ENCODE measurements around the gene KLHDC1.

KLHDC1 gene

DNA sequence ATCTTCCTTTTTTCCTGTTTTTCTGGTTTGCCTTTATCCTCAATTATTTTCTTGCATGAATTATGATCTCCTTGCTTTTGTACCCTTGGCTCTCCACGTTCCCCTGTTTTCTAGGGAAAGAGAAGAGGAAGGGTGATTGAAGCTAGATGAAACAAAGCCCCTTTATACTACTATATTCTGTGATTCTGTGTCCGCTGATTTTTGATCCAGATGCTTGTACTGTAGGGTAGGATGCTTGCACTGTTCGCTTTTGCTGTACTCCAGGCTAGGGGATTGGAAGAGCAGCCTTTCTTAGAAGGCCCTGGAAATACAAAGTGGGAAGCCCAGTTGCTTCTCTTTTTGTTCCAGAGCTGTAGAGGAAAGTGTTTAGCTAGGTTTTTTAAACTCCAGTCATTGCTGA, 40.0 kb downstream of the KLHDC1 start:
- Histone ChIP-seq H3K4me1 (ENCODE audit: control insufficient read depth, insufficient read depth, low read length) (no peaks in the 10 kb centered on the region), H3K36me3 (ENCODE audit: control insufficient read depth in 2 of 2, insufficient read depth in 1 of 2, low read length in 2 of 2) (no peaks in the 10 kb centered on the region), H3K27ac (ENCODE audit: extremely low read depth, low read depth, low read length) (no peak overlapping the region), H3K9me3 (ENCODE audit: control insufficient read depth, insufficient read depth, low read depth, low read length) (no peaks in the 10 kb centered on the region), H3K4me3 (ENCODE audit: low read depth, low read length) (no peak overlapping the region)
- ChIA-PET POLR2A (no interaction called here), CTCF (interaction anchor here (0.6 to 0.7 kb wide), 4 partner anchors 11 to 866 kb away, joined by 3 to 4 read pairs (median 4); no protein-coding TSS in a partner anchor)
- TF ChIP-seq ZNF184 (tag by site-specific recombination; IDR thresholded peaks at IDR 0.05): no peak
- TF ChIP-seq ZFP3 (tag by site-specific recombination; IDR thresholded peaks at IDR 0.05; ENCODE audit: low read depth): no peak
- TF ChIP-seq ZNF426 (tag by site-specific recombination; IDR thresholded peaks at IDR 0.05): no peak
- no peak for TF ChIP-seq ZBTB11 (tag by site-specific recombination; conservative IDR thresholded peaks at IDR 0.05; ENCODE audit: low read depth)
- no peak for TF ChIP-seq ZNF324 (tag by site-specific recombination; IDR thresholded peaks at IDR 0.05)
- no peak for TF ChIP-seq SP2 (tag by site-specific recombination; IDR thresholded peaks at IDR 0.05)
- TF ChIP-seq ZSCAN23 (tag by site-specific recombination; IDR thresholded peaks at IDR 0.05): no peak
- TF ChIP-seq ZBTB8A (tag by site-specific recombination; IDR thresholded peaks at IDR 0.05): no peak
- TF ChIP-seq ZNF223 (tag by site-specific recombination; IDR thresholded peaks at IDR 0.05): no peak
- no peak for TF ChIP-seq OVOL3 (tag by site-specific recombination; IDR thresholded peaks at IDR 0.05)
- no peak for TF ChIP-seq ZIC2 (tag by site-specific recombination; IDR thresholded peaks at IDR 0.05)
- TF ChIP-seq OSR2 (tag by site-specific recombination; IDR thresholded peaks at IDR 0.05): no peak
- TF ChIP-seq, protein P1, sequence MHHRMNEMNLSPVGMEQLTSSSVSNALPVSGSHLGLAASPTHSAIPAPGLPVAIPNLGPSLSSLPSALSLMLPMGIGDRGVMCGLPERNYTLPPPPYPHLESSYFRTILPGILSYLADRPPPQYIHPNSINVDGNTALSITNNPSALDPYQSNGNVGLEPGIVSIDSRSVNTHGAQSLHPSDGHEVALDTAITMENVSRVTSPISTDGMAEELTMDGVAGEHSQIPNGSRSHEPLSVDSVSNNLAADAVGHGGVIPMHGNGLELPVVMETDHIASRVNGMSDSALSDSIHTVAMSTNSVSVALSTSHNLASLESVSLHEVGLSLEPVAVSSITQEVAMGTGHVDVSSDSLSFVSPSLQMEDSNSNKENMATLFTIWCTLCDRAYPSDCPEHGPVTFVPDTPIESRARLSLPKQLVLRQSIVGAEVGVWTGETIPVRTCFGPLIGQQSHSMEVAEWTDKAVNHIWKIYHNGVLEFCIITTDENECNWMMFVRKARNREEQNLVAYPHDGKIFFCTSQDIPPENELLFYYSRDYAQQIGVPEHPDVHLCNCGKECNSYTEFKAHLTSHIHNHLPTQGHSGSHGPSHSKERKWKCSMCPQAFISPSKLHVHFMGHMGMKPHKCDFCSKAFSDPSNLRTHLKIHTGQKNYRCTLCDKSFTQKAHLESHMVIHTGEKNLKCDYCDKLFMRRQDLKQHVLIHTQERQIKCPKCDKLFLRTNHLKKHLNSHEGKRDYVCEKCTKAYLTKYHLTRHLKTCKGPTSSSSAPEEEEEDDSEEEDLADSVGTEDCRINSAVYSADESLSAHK (tag by site-specific recombination; IDR thresholded peaks at IDR 0.05): no peak
- TF ChIP-seq, protein P2, sequence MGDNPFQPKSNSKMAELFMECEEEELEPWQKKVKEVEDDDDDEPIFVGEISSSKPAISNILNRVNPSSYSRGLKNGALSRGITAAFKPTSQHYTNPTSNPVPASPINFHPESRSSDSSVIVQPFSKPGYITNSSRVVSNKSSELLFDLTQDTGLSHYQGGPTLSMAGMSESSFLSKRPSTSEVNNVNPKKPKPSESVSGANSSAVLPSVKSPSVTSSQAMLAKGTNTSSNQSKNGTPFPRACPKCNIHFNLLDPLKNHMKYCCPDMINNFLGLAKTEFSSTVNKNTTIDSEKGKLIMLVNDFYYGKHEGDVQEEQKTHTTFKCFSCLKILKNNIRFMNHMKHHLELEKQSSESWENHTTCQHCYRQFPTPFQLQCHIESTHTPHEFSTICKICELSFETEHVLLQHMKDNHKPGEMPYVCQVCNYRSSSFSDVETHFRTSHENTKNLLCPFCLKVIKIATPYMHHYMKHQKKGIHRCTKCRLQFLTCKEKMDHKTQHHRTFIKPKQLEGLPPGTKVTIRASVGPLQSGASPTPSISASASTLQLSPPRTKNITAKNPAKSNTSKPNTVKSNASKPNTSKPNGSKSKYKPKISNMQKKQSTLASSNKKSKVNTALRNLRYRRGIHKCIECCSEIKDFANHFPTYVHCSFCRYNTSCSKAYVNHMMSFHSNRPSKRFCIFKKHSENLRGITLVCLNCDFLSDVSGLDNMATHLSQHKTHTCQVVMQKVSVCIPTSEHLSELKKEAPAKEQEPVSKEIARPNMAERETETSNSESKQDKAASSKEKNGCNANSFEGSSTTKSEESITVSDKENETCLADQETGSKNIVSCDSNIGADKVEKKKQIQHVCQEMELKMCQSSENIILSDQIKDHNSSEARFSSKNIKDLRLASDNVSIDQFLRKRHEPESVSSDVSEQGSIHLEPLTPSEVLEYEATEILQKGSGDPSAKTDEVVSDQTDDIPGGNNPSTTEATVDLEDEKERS (tag by site-specific recombination; IDR thresholded peaks at IDR 0.05): no peak
- no peak for TF ChIP-seq ZNF211 (tag by site-specific recombination; IDR thresholded peaks at IDR 0.05; ENCODE audit: low read depth)
- TF ChIP-seq ZNF530 (tag by site-specific recombination; IDR thresholded peaks at IDR 0.05; ENCODE audit: low read depth): no peak
- no peak for TF ChIP-seq ZNF677 (tag by site-specific recombination; IDR thresholded peaks at IDR 0.05)
- TF ChIP-seq ZNF843 (tag by site-specific recombination; IDR thresholded peaks at IDR 0.05): no peak

DNA sequence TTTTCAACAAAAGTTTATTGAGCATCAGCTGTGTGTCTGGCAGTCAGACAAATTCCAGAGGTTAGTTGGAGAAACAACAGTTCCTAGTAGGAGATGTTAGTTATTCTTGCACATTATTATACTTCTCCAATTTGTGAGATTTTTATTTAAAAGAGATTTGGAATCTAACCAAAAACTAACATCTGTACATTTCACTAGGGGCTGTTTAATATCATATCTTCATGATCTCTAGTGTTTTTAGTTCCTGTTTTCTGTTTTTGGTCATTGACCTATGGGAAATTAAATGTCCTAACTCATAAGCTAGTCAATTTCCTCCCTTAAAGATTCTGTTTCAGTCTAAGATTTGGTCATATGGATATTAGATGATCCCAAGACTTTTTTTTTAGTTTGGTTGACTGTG, 40.9 kb downstream of the KLHDC1 start:
- H3K9me3 ChIP-seq (ENCODE audit: control insufficient read depth, insufficient read depth, low read depth, low read length): no peaks in the 10 kb centered on the region
- H3K27ac ChIP-seq (ENCODE audit: extremely low read depth, low read depth, low read length): no peak overlapping the region
- POLR2A ChIA-PET: no interaction called here
- no peak overlapping the region for H3K4me3 ChIP-seq (ENCODE audit: low read depth, low read length)
- TF ChIP-seq ZNF626 (tag by site-specific recombination; IDR thresholded peaks at IDR 0.05): no peak
- TF ChIP-seq ZNF610 (tag by site-specific recombination; IDR thresholded peaks at IDR 0.05; ENCODE audit: borderline replicate concordance): no peak
- no peak for TF ChIP-seq BCL11A (tag by site-specific recombination; IDR thresholded peaks at IDR 0.05; ENCODE audit: low read depth)
- no peak for TF ChIP-seq ZNF311 (tag by site-specific recombination; IDR thresholded peaks at IDR 0.05; ENCODE audit: borderline replicate concordance)
- TF ChIP-seq REPIN1 (tag by site-specific recombination; IDR thresholded peaks at IDR 0.05; ENCODE audit: low read depth): no peak
- TF ChIP-seq ZNF704 (tag by site-specific recombination; IDR thresholded peaks at IDR 0.05): no peak
- no peak for TF ChIP-seq ZNF133 (tag by site-specific recombination; IDR thresholded peaks at IDR 0.05)
- no peak for TF ChIP-seq ZFP41 (tag by site-specific recombination; IDR thresholded peaks at IDR 0.05; ENCODE audit: borderline replicate concordance)
- no peaks in the 10 kb centered on the region for H3K36me3 ChIP-seq (ENCODE audit: control insufficient read depth in 2 of 2, insufficient read depth in 1 of 2, low read length in 2 of 2)
- CTCF ChIA-PET: interaction anchor here (0.6 kb wide), 1 partner anchor 70 kb away, joined by 4 read pairs; no protein-coding TSS in a partner anchor
- H3K4me1 ChIP-seq (ENCODE audit: control insufficient read depth, insufficient read depth, low read length): no peaks in the 10 kb centered on the region

Data from HEK293 (cell line).